ENCODE data around the gene COL5A3.
"Not testable (repeated sequence)": the region's sequence is repeated elsewhere in the genome, so short reads cannot be mapped to it uniquely, and the experiment has no call there.

Gene COL5A3

GRCh38 chr19:9971166-9971897 lies 39.0 kb downstream of the COL5A3 start:
- DNase-seq (ENCODE audit: low read depth in 3 of 3): no peak

GRCh38 chr19:9970481-9970880 lies 39.8 kb downstream of the COL5A3 start:
- DNase-seq (ENCODE audit: low read depth in 3 of 3): no peak

DNA sequence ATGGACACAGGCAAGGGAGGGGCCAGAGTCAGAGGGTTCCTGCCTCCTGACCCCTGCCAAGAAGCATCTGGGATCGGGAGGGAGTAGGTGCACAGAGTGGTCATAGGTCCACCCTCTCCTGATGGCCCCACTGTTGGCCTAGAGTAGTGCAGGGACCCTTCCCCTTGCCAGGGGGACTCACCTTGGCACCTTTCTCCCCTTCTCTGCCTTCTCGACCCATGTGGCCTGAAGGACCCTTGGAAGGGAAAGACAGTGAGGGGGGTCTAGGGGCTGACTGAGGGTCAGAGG lies 40.7 kb downstream of the COL5A3 start:
- DNase-seq (ENCODE audit: low read depth in 3 of 3): no peak

DNA sequence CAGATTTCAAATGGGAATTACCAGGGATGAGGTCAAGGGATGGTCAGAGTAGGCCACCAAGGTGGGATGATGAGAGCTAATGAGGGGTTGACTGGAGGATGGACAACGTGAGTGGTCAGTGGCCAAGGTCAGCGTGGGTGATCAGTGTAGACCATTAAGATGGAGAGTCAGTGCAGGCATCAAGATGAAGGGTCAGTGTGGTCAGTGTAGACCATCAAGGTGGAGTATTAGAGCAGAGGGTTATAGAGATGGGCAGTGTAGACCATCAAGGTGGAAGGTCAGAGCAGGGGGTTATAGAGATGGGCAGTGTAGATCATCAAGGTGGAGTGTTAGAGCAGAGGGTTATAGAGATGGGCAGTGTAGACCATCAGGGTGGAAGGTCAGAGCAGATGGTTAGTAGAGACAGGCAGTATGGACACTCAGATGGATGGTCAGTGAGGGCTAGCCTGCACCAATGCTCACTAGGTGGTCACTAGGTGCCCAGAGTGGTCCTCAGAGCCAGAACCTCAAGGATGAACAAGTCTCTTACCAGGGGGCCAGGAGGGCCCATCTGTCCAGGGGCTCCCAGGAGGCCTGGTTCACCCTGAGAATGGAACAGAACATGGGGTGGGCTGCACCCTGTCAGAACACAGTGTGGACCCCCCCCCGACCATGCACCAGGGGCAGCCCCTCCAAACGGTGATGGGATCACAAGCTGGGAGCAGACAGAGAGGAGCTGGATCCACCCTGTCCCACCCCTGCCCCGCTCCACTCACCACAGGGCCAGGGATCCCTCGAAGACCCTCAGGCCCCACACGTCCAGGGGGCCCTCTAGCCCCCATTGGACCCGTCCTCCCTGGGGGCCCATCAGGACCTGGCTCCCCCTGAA lies 41.2 kb downstream of the COL5A3 start:
- no peak for DNase-seq (ENCODE audit: low read depth in 3 of 3)

GRCh38 chr19:9967326-9967725 lies 43.0 kb downstream of the COL5A3 start:
- DNase-seq (ENCODE audit: low read depth in 3 of 3): no peak

- no peak for DNase-seq (ENCODE audit: low read depth in 3 of 3)
These were observed 43.9 kb downstream of the COL5A3 start for GRCh38 chr19:9966448-9966847.

- no peak for DNase-seq (ENCODE audit: low read depth in 3 of 3)
These were observed 44.3 kb downstream of the COL5A3 start for GRCh38 chr19:9966024-9966423.

DNA sequence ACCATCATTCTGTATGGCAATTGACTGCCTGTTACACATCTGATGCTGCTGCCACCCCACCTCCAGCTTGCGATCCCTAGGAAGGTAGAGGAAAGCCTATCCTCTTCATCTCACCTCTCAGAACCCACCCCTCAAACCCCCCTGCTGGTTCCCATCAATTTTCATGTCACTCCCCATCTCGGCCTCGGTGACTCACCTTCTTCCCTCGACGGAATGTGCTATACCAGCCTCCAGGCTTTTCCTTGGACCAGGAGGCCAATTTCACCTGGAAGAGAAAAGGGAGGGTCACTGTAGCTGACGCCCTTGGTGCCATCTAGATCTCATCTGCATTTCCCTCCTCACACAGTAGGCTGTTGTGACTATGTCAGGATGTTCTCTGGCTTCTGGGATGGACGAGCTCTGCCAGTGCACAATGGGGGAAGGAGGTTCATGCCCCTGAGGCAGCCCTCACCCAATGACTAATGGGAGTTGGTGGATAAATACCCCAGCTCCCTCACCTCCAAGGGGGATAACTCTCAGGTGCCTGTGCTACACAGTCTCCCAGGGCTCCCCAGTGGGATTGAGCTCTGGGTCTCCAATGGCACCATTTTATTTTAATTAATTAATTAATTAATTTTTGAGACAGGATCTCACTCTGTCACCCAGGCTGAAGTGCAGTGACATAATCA lies 47.5 kb downstream of the COL5A3 start:
- no peak for DNase-seq (ENCODE audit: low read depth in 3 of 3)

GRCh38 chr19:9961103-9961502 lies 49.2 kb downstream of the COL5A3 start:
- DNase-seq (ENCODE audit: low read depth in 3 of 3): no peak

GRCh38 chr19:9958379-9958821 lies 51.9 kb downstream of the COL5A3 start:
- DNase-seq (ENCODE audit: low read depth in 3 of 3): no peak

- no peak for DNase-seq (ENCODE audit: low read depth in 3 of 3)
These were observed 53.3 kb downstream of the COL5A3 start for GRCh38 chr19:9956956-9957355.

DNA sequence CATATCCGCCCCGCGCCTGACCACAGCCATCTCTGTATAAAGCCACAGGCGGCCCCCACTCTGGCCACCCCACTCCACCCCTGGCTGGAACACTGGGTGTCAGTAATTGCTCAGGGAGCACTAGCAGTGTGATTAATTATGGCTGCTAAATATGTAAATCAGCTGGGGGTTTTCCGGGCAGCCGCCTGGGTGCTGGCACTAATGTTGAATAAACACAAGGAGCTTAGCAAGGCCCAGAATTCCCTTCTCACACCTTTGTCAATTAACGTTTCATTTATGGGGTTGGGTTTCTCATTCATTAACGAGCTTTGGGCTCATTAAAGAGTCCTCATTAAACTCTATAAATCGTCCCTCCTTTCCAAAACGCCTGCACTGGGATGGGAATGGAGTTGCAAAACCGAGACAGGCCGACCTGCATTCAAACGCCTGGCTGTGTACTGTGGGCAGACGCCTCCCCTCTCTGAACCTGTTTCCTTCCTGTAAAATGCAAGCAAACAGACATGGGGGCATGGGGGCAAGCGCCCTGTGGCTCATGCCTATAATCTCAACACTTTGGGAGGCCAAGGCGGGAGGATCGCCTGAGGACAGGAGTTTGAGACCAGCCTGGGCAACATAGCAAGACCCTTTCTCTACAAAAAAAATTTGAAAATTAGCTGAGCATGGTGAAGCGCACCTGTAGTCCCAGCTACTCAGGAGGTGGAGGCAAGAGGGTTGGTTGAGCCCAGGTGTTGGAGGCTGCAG lies 56.3 kb downstream of the COL5A3 start:
- no peak for DNase-seq (ENCODE audit: low read depth in 3 of 3)

- no peak for DNase-seq (ENCODE audit: low read depth in 3 of 3)
These were observed 58.0 kb downstream of the COL5A3 start for GRCh38 chr19:9952276-9952675.

GRCh38 chr19:9947441-9947840 lies 62.9 kb downstream of the COL5A3 start:
- DNase-seq (ENCODE audit: low read depth in 3 of 3): no peak

- DNase-seq (ENCODE audit: low read depth in 3 of 3): not testable (repeated sequence)
These were observed 63.7 kb downstream of the COL5A3 start for GRCh38 chr19:9946528-9947125.

- DNase-seq (ENCODE audit: low read depth in 3 of 3): no peak
These were observed 64.9 kb downstream of the COL5A3 start for GRCh38 chr19:9945319-9945966.

GRCh38 chr19:9943744-9944143 lies 66.6 kb downstream of the COL5A3 start:
- no peak for DNase-seq (ENCODE audit: low read depth in 3 of 3)

DNA sequence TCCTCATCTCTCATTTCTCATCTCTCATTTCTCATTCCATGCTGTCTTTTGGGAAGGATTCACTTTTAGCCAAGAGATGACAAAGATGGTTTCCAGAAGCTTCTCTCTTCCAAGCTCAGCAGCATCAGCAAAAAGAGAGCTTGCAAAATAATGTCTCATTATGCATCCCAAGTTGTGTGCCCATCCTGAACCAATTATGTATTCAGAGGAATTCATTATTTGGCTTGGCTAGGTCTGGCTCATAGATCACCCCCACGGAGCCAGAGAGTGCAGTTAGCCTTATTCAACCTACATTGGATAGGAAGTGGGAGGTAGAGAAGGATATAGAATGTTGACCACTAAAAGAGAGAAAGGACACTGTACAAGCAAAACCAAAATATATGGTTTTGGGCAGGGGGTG lies 68.6 kb downstream of the COL5A3 start:
- DNase-seq (ENCODE audit: low read depth in 3 of 3): no peak

DNA sequence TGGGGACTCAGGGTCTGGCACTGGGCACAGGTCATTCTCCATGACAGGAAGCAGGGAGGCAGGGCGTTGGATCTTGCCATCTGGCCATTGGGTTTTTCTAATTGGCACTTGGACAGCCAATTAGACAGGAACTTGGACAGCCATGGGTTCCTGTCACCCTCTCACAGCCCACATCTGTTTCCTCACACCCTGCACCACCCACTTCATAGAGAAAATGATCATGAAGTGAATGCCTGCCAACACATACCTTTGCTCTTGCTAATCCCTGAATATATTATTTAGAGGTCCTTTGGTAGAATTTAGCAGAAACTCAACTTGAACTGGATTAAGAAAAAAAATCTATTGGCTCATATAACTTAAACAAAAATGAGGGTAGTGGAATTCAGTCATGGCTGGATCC lies 69.1 kb downstream of the COL5A3 start:
- DNase-seq (ENCODE audit: low read depth in 3 of 3): no peak

- DNase-seq (ENCODE audit: low read depth in 3 of 3): no peak
These were observed 69.5 kb downstream of the COL5A3 start for GRCh38 chr19:9940778-9941177.

GRCh38 chr19:9939301-9939913 lies 70.9 kb downstream of the COL5A3 start:
- DNase-seq (ENCODE audit: low read depth in 3 of 3): no peak

Data from stimulated activated CD4-positive, alpha-beta T cell treated with anti-CD3 and anti-CD28 coated beads, TNF-alpha, amount 100 ng/mL, for 48 hours (primary cell).